HG03460 (cell line): ENCODE measurements around the gene AUP1.

Experiments used
- ATAC-seq: cut with Tn5 transposase; IDR thresholded peaks from one replicate; pipeline ENCODE4 v1.9.1; 2021; ENCODE audit not compliant: unreplicated experiment

The AUP1 gene

DNA sequence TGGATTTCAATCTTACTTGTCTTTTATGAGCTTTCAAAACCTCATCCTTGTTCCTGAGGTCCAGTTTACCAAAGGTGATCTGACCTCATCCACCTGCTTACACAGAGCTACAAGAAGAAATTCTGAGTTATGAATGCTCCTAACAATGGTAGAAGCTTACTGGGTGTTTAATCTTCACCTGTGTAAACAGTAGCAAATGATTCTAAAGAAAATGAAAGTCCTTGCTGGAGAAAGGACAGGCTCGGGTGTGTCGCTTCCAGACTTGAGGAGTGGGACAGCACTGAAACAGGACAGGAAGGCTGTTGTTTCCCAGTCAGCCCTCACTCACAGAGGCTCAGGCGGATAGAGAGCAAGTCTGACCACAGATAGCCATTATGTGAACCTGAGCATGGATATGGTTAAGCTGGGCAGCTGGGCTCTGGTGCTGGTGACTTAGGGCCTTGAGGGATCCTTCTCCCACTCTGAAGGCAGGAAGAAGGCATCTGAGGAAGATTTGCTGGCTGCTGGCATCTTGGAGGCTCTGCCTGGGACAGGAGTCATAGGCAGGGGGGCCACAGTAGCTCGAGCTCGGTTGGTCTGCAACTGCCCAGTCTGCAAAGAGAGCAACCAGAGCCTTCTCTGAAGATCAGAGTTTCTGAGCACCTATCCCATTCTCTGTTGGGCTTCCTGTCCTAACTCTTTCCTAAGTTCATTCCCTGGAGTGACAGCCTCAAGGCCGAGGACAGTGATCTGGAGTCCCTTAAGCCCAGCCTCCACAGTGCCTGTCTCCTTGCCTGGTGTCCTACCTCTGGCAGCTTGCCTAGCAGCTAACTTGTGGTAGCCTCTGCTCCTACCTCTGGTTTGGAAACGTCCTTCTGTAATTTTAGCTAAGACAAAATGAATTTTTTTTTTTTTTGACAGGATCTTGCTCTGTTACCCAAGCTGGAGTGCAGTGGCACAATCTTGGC, 29.1 kb upstream of the AUP1 start:
- no peak for ATAC-seq

DNA sequence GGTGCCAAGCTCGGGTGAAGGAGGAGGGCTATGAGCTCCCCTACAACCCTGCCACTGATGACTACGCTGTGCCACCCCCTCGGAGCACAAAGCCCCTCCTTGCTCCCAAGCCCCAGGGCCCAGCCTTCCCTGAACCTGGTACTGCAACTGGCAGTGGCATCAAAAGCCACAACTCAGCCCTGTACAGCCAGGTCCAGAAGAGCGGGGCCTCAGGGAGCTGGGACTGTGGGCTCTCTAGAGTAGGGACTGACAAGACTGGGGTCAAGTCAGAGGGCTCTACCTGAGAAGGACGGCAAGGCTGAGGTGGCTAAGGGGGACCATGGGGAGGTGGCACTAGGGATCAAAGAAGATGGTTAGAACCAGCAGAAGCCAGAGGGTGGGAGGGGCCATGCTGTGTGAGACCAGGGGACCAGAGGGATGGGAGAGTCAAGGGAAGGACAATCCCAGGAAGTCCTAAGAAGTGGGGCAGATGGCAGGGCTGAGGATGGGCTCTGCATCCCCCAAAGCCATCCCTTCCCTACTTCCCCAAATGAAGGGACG, 27.4 kb upstream of the AUP1 start:
- no peak for ATAC-seq

DNA sequence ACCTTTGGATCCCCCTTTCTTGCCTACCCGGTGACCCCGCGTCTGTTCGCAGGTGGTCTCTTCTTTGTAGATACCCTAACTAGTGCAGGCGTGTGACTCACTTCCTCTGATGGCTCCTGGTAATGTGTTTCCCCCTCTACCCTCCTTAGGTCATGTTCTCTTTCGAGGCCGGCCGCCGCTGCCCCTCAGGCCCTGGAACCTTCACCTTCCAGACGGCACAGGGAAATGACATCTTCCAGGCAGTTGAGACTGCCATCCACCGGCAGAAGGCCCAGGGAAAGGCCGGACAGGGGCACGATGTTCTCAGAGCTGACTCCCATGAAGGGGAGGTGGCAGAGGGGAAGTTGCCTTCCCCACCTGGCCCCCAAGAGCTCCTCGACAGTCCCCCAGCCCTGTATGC, 26.7 kb upstream of the AUP1 start:
- ATAC-seq, result no peak

DNA sequence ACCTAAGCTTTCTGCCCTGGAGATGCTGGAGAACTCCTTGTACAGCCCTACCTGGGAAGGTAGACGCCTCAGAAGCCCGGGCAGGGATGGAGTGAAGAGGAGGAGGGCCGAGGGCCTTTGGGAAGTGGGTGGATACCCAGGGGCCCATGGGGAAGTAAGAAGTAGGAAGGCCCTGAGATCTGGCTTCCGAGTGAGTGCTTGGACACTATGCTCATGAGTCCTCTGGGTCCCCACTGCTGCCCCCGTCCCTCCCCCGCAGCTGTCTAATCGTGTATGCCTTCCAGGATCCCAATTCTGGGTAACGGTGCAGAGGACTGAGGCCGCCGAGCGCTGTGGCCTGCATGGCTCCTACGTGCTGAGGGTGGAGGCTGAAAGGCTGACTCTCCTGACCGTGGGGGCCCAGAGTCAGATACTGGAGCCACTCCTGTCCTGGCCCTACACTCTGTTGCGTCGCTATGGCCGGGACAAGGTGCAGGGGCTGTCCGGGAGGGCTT, 26.2 kb upstream of the AUP1 start:
- ATAC-seq, result no peak

DNA sequence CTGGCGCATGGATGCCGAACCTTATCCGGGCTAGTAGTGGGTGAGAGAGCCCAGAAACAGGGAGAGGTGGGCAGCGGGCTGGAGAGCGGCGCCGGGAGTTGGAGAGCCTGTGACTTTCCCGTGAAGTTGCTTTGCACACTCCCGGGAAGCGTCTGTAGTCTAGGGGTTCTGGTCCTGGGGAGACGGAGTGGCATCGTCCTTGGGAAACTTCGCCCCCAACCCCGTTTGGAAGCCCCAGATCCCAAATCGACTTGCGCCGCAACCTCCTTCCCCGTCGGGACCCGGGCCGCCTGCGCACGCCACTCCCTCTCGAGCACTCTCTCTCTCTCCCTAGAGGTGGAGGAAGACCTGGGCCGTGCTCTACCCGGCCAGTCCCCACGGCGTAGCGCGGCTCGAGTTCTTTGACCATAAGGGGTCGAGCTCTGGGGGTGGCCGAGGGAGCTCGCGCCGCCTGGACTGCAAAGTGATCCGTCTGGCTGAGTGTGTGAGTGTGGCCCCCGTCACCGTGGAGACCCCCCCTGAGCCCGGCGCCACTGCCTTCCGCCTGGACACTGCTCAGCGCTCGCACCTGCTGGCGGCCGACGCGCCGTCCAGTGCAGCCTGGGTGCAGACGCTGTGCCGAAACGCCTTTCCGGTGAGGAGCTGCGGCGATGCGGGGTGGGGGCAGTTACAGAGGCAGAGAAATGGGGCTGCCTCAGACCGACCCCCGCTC, 25.5 kb upstream of the AUP1 start:
- ATAC-seq, result peak; percentile 50

DNA sequence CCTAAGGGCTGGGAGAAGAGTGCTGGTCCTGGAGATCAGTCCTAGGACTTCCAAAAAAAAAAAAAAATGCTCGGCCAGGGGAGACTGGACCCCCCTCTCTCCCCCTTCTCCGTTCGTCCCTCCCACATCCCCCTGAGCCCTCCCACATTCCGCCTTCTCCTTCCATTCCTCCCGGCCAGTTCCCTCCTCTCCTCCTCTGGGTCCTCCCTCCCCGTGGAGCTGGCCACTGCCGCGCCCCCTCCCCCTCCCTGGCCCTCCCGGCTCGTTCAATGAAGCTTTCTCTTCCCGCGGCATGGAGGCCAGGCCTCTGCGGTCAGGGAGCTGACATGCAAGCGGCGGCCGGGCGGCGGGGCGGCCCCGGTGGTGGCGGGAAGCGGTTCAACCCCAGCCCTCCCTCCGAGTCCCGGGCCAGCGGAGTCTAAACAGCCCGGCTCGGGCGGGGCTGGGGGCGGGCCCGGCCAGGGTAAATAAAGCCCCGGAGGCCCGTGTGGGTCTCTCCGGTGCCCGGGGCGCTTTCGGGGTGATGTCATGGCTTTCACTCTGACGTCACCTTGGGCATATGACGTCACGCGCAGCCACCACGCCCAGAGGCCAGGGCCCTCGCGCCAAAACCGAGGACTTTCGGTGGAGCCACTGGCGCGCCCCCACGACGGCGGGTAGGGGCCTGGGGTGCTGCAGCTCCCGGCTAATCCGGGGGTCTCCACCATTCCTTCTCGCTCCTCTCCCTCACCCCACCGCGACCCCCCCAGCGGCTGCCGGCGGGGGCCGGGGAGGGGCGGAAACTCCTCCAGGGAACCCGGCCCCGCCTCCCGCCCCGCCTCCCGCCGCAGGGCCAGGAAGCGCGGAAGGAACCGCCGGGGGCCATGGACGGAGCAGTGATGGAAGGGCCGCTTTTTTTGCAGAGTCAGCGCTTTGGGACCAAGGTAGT, 24.6 kb upstream of the AUP1 start, which contains the start of the genes DOK1 and LOXL3:
TSS of gene DOK1 (plus strand) at position 829 of the 928 bp plus-strand sequence. CDS start at position 864, 35 bp downstream.
TSS of gene LOXL3 (minus strand) at position 51 of the 928 bp plus-strand sequence. CDS start 1,308 bp downstream, outside the sequence.
- ATAC-seq, result peak; percentile 53

DNA sequence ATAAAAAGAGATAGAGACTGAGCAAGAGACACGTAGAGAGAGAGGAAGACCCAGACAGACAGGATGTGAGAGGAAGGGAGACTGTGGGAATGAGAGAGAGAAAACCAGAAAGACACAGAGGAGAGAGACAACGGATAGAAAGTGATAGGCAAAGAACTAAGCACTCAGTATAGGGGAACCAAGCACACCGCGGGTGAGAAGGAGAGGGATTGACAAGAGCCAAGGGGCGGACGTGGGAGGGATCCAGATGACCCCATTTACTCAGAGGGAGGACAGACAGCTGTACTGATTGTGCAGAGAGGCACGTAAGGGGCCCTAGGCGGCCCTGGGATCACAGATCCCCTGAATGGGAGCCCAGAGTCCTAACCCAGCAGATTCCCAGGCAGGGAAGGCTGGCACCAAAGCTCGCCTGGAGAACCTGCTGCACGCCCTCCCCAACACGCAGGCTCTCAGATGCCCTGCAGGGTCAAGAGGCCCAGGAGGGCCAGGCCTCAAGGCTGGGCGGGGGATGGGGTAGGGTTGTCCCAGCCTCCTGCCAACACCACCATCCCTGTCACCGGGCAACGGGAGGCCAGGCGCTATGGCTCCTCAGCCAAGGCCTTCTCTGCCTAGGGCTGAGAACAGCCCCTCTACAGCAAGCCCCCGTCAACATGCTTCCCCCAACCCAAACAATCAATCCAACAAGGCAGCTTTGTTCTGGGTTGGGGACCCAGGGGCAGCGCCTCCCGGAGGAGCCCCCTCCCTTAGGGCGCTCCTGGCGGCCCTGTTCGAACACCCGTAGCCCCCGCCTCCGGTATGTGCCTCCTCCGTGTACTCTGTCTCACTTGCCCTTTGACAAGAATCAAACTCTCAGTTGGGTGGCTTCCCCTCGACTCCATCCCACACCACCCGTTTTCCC, 23.7 kb upstream of the AUP1 start:
- ATAC-seq, result no peak

DNA sequence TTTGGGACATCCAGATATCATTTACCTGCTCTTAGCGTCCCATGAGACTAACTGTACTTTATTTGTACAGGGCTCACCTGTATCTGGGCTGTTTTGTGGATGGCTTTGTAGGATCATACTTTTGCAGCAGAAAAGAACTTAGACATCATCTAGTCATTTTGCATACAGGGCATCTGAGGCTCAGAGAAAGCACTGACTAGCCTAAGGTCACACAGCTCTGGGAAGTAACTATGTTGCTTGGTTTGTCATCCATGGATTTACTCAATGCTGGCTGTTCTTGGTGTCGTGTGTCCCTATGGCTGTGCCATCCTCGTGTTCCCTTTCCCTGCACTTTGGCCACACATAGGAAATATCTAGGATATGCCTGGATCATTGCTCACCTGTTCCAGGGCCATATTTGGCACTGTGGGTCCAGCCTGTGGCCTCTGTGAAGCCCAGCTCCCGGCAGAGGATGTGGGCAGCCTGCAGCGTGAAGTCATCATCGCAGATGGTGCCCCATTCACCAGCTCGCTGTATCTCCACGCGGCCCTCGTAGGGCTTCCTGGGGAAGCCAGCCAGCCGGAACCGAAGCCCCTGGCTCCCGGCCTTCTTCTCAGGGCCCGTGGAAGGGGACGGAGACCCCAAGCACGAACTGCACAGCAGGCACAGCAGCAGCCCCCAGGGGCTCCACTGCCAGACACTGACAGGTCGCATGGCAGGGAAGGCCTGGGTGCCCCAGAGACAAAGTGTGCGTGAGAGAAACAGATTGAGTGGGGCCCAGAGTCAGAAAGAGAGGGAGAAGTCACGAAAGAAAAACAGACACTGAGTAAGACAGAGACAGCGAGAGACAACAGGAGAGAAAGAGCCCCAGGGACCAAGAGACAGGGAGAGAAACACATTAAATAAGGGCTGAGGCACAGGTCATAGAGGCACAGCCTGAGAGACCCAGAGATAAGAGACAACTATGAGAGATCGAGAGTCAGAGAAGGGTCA, 22.7 kb upstream of the AUP1 start:
- no peak for ATAC-seq

DNA sequence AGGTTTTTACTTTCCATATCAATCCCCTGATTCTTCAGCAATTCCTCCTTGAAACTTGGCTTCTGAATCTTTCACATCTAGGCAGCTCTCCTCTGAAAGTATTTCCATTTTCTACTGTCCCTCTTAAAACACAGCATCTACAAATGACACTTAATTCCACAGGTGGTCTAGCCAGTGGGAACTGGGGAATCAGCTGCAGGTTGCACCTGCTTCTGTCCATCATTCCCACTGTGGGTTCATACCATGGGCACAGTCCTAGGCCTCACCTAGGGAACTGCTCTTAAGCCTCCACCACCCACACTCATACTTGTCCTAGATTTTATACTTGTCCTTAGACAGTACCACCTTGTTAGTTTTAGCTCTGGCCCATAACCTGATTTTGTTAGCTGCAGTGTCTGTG, 22.0 kb upstream of the AUP1 start:
- no peak for ATAC-seq

DNA sequence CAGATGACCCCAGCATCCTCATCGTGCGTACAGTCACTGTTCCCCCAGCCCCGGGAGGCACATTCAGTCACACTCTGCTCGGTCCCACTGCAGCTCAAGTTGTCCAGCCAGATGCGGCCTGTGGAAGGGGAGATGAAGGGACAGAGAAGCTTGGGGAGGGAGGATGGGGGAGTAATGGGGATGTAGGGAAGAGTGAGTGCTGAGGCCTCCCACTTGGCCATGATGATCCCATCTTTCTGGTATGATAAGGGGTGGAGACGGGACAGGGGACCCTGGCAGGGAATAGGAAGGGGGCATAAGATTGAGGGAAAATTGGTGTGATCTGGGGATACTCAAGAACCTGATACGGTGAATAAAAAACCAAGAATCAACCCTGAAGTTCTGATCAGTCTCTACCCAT, 20.7 kb upstream of the AUP1 start:
- ATAC-seq, result no peak

DNA sequence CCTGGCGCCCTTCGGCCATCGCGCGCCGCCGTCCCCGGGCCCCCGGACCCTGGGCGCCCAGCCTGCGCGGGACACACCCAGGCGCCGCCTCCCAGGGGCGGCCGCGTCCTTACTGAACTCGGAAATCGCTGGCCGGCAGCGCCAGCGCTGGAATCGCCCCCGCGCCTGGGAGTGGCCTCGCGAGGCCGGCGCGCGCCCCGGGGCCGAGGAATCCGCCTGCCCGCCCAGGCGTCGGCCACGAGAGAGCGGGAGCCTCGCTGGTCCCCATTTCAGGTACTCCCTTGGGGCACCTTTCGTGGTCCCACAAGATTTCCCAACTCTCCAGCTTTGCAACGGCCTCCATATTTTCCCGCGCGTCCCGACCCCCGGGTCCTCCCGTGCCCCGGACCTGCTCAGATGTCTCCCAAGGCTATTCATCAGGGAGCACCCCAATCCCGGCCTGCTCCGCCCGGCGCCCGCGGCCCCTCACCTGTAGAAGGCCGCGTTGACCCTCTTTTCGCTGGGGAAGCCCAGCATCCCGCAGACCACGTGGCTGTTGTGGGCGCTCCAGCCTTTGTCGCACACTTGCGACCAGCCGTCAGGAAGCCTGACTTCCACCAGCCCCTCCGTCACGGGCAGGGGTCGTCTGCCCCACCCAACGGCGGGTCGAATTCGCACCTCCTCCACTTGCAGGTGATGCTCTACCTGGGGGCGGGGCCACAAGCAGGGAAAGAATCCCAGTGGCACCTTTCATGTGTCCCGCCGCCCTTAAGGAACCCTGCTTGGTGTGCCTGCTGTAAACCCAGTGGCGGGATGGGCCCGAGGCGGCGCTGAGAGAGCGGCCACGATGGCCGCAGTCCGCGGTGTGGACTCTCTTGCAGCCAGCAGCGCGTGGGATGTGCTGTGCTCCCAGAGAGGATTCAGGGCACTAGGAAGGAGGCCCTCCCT, 19.7 kb upstream of the AUP1 start:
- no peak for ATAC-seq

DNA sequence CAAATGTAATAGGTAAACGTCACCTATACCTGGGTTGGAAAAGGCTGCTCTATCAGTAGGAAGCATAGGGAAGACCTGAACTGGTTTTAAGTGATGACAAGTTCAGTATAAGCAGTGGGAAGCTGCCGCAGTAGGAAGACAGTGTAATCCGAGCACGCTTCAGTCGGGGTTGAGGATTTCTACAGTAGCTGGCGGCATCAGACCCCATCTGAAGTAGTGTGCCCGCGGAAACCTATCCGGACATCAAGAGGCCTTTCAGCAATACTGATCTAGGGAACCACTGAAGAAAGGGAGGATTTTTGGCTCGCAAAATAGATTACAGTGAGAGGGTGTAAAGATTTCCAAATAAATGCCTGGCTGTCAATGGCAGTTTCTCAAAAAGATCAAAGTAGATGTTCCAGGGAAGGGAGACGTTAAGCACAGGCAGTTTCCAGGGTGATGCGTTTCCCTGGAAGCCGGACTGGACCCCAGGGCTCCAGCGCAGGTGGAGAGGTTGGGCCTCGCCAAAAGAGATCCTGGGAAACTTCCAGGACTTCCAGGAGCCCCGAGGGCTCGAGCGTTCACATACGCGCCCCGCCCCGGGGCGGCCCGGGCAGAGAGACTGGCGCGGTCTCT, 18.9 kb upstream of the AUP1 start:
- no peak for ATAC-seq

DNA sequence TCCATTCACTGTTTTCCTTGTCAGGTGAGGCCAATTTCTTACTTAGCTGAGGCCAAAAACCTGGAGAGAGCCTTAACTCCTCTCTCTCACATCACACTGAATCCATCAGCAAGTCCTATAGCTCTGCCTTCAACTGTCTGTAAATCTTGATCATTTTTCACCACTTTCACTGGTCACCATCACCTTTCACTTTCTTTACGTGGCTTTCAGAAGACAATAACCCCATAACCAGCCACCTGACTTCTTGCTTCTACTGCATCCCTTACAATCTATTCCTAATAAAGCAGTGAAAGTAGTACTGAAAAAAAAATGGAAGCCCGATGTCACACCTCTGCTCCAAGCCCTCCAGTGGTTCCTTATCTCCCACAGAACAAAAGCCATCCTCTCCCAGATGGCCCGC, 16.5 kb upstream of the AUP1 start:
- no peak for ATAC-seq

DNA sequence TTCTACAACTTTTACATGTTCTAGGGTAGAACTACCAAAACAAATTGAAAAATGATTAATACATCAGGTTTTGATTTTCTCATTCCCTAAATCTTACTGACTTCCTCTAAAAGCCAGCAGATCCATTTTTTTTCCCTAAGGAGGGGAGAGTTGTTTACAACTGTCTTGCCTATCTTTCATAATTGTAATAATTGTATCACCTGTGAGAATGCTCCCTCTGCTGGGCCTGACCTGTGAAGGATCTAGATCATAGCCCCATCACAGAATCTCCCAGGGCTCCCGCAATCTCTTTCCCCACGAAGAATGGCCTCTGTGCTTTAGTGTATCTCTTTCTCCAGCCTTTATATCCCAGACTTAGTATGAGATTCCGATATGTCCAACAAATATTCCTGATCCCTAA, 15.1 kb upstream of the AUP1 start:
- no peak for ATAC-seq

DNA sequence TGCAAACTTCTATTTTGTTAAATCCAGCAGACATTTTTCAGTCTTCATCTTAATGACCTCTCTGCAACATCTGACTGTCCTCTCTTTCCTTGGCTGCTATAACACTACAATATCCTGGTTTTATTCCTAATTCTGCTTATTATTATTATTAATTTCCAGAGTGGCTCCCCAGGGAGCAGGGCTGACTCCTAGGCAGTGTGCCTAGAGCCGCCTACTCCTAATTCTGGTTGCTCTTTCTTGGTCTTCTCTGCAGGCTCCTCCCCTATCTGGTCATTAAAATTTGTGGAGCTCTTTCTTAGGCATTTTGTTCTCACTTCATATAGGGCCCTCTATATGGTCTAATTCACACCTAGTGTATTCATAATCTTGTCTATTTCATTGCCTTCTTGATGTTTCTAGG, 13.5 kb upstream of the AUP1 start:
- ATAC-seq, result no peak

DNA sequence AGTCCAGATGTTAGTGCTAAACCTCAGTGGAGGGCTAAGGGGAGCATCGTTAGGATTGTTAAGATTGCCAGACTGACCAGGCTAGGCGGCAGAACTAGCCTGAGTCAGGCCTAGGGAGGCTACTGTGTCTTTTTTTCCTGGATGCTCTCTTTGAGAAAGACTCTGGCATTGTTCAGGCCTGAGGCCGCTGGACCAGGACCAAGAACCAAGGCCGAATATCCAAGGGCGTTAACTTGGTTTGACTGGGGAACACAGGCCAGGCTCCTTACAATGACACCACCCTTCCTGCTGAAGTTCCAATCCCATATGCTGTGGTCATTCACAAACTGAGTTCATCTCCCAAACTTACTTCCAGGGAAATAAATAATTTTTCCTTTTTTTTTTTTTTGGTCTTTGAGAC, 10.8 kb upstream of the AUP1 start:
- no peak for ATAC-seq

DNA sequence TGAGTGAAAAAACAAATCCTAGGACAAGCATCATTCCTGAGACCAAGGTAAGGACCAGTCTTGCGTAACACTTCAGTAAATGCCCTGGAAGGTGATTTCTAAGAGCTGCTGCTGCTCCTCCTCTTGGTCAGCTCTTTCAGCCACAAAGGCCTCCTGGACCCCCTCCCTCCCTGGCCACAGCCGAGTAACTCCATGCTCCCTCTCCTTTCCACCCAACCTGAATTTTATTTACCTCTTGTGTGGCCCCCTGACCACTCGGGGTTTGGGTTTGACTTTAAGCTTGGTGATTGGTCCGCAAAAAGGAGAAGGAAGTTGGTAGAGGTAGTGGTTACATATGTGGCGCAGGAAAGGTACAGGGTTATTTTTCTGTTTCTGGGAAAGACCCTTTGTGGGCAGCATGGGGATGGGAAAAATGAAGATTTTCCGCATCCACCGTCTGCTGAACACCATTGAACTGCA, 9.4 kb upstream of the AUP1 start:
- no peak for ATAC-seq
